ENCODE measurements around the gene PRR29. TPM values are rescaled to one million over a fixed set of nuclear protein-coding genes. Genes with fewer than 3 reads are reported as not detected.
"Not testable (repeated sequence)": the region's sequence is repeated elsewhere in the genome, so short reads cannot be mapped to it uniquely, and the experiment has no call there.

The PRR29 gene
- total RNA-seq, 1 experiment from 2014 or later, result not detected

GRCh38 chr17:64009571-64010402, 11.6 kb downstream of the PRR29 start:
- no peak for DNase-seq (ENCODE audit: low read depth)

- DNase-seq (ENCODE audit: low read depth), result no peak
Measured at GRCh38 chr17:64015447-64015846, 17.3 kb downstream of the PRR29 start.

GRCh38 chr17:64016231-64016784, 18.2 kb downstream of the PRR29 start:
- no peak for DNase-seq (ENCODE audit: low read depth)

GRCh38 chr17:64016974-64017373, 18.8 kb downstream of the PRR29 start:
- DNase-seq (ENCODE audit: low read depth), result no peak

- no peak for DNase-seq (ENCODE audit: low read depth)
Measured at GRCh38 chr17:64017381-64017980, 19.3 kb downstream of the PRR29 start.

GRCh38 chr17:64019551-64019961, 21.4 kb downstream of the PRR29 start:
- not testable (repeated sequence) for DNase-seq (ENCODE audit: low read depth)

- no peak for DNase-seq (ENCODE audit: low read depth)
Measured at GRCh38 chr17:64020056-64020766, 22.1 kb downstream of the PRR29 start, which contains the start of gene ICAM2. Gene ICAM2 (minus strand): TSS chr17:64020633. CDS start chr17:64006691, 13,942 bp downstream.

- no peak for DNase-seq (ENCODE audit: low read depth)
Measured at GRCh38 chr17:64022611-64023063, 24.5 kb downstream of the PRR29 start.

- DNase-seq (ENCODE audit: low read depth), result no peak
Measured at GRCh38 chr17:64024215-64024654, 26.1 kb downstream of the PRR29 start.

GRCh38 chr17:64024781-64025731, 26.9 kb downstream of the PRR29 start:
- peak; percentile 13 for DNase-seq (ENCODE audit: low read depth)

GRCh38 chr17:64025732-64026294, 27.7 kb downstream of the PRR29 start:
- peak; percentile 54 for DNase-seq (ENCODE audit: low read depth)

GRCh38 chr17:64028874-64029464, 30.8 kb downstream of the PRR29 start:
- peak; percentile 57 for DNase-seq (ENCODE audit: low read depth)

- DNase-seq (ENCODE audit: low read depth), result peak; percentile 45
Measured at GRCh38 chr17:64032081-64032480, 33.9 kb downstream of the PRR29 start.

- no peak for DNase-seq (ENCODE audit: low read depth)
Measured at GRCh38 chr17:64036198-64036922, 38.2 kb downstream of the PRR29 start.

- no peak for DNase-seq (ENCODE audit: low read depth)
Measured at GRCh38 chr17:64037180-64037579, 39.0 kb downstream of the PRR29 start.

GRCh38 chr17:64037802-64038201, 39.7 kb downstream of the PRR29 start:
- no peak for DNase-seq (ENCODE audit: low read depth)

- no peak for DNase-seq (ENCODE audit: low read depth)
Measured at GRCh38 chr17:64038331-64039105, 40.4 kb downstream of the PRR29 start.

- no peak for DNase-seq (ENCODE audit: low read depth)
Measured at GRCh38 chr17:64039106-64039400, 40.9 kb downstream of the PRR29 start.

GRCh38 chr17:64040206-64040605, 42.1 kb downstream of the PRR29 start:
- no peak for DNase-seq (ENCODE audit: low read depth)
